ENCODE measurements around the gene TBC1D25. TPM values are rescaled to one million over a fixed set of nuclear protein-coding genes. Genes with fewer than 3 reads are reported as not detected.

TBC1D25 gene, protein sequence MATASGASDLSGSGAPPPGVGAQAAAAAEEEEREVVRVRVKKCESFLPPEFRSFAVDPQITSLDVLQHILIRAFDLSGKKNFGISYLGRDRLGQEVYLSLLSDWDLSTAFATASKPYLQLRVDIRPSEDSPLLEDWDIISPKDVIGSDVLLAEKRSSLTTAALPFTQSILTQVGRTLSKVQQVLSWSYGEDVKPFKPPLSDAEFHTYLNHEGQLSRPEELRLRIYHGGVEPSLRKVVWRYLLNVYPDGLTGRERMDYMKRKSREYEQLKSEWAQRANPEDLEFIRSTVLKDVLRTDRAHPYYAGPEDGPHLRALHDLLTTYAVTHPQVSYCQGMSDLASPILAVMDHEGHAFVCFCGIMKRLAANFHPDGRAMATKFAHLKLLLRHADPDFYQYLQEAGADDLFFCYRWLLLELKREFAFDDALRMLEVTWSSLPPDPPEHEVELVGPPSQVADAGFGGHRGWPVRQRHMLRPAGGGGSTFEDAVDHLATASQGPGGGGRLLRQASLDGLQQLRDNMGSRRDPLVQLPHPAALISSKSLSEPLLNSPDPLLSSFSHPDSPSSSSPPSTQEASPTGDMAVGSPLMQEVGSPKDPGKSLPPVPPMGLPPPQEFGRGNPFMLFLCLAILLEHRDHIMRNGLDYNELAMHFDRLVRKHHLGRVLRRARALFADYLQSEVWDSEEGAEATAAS
- total RNA-seq (10 to 100 TPM; 10.5 to 18.4 (median 16.9) TPM), polyA plus RNA-seq (10 to 100 TPM in 1 of 3 donors, 1 to 10 TPM in 2; 9.3 to 12.1 (median 9.4) TPM)
- long read RNA-seq, donor 1, full-length matches to known transcripts: 4 of 10 reads
- long read RNA-seq, donor 1, partial matches to known transcripts: 6 of 10 reads
- long read RNA-seq, donor 1, other reads (novel, unspliced or antisense): 0 of 10 reads
- long read RNA-seq, donor 2, full-length matches to known transcripts: 23 of 38 reads
- long read RNA-seq, donor 2, partial matches to known transcripts: 2 of 38 reads
- long read RNA-seq, donor 2, other reads (novel, unspliced or antisense): 13 of 38 reads

DNA sequence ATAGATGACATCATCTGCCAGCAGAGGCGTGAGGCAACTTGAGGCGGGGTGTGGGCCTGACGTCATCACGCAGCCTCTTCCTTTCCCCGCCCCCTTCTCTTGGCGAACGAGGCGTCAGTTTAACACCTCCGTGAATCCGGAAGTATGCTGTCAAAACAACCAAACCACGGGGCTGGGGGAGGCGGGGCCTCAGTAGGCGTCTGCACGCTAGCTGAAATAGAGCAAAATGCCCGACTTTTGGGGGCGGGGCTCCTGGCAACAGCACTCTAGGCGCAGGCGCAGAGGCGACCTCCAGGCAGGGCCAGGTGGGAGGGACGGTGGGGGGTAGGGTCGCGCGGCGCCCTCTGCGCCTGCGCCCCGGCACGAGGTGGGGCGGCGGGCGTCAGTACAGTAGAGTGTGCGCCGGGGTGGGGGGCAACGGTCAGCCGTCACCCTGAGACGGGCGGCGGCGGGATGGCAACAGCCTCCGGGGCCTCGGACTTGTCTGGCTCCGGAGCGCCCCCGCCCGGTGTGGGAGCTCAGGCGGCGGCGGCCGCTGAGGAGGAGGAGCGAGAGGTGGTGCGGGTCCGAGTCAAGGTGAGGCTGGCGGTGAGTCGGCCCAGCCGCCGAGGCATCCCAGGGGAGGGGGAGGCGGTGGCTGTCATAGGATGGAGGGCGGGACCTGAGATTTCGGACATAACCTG, at the start of gene TBC1D25:
Gene TBC1D25, plus strand, starts transcription at position 370 of the 683 bp plus-strand sequence. Its CDS starts 84 bp downstream, at position 454.
- intact Hi-C loops (cut with DNase I): no loop called here
- H3K4me3 ChIP-seq: peak within 1 kb of the TSS; percentile 82
- 0 to 43% (median 1%) methylated on average over 18 to 59 of the region's 59 CpGs for WGBS, 3 donors
- TF ChIP-seq CTCF (IDR thresholded peaks at IDR 0.05): peak; percentile 29
- peak; percentile 95 to 98 for DNase-seq
- peak; percentile 93 to 96 (median 94) for ATAC-seq
- no peaks in the 10 kb centered on the region for H3K9me3 ChIP-seq
- H3K4me1 ChIP-seq: no peaks in the 10 kb centered on the region
- H3K27me3 ChIP-seq (ENCODE audit: insufficient read depth in 3 of 3, low read length in 2 of 3): no peaks in the 10 kb centered on the region
- peaks cover 0 to 25% of the 10 kb centered on the region in 2 donors for H3K36me3 ChIP-seq (ENCODE audit: insufficient read depth in 1 of 2, low read depth in 1 of 2)
- peak within 1 kb of the TSS; percentile 89 for H3K27ac ChIP-seq

DNA sequence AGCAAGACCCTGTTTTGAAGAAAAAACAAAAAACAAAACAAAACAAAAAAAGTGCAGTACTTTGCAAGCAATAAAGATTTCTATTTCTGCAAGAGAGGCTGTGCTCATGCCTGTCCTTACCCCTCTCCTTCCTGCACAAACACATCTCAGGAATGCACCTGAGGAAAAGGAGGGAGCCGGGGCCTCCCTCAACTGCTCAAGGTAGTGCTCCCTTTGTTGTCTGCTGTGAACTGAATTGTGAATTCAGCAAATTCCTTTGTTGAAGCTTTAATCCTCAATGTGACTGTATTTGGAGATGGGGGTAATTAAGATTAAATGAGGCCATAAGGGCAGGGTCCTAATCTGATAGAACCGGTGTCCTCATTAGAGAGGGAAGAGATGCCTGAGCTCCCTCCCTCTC, 49.6 kb upstream of the TBC1D25 start:
- Histone ChIP-seq H3K4me3 (no peak overlapping the region), H3K9me3 (no peaks in the 10 kb centered on the region), H3K27ac (no peak overlapping the region), H3K4me1 (no peaks in the 10 kb centered on the region), H3K27me3 (ENCODE audit: insufficient read depth in 3 of 3, low read length in 2 of 3) (peaks cover 0 to 7% (median 0%) of the 10 kb centered on the region in 3 donors), H3K36me3 (ENCODE audit: insufficient read depth in 1 of 2, low read depth in 1 of 2) (no peaks in the 10 kb centered on the region)
- intact Hi-C loops (cut with DNase I): no loop called here
- 86 to 90% (median 89%) methylated on average over 2 of the region's 2 CpGs for WGBS, 3 donors
- DNase-seq (no peak), ATAC-seq (no peak)
- TF ChIP-seq CTCF (IDR thresholded peaks at IDR 0.05): no peak

DNA sequence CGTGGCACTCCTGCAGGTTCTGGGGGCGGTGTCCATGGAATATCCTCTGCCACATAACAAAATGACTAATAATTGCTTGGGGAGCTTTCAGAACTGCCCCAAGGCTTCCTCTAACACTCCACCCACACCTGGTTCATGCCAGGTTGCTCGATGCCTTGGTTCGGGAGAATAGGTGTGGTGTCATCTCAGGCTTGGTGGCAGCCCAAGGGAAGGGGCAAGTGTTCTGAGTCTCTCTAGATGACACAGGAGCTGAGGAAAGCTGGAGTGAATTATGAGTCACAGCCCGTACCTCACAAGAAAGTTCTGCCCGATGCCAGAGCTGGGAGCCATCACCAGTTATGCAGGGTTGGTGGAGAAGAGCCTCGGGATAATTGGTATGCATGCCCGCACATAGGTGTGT, 48.9 kb upstream of the TBC1D25 start:
- peaks cover 0 to 7% (median 0%) of the 10 kb centered on the region in 3 donors for H3K27me3 ChIP-seq (ENCODE audit: insufficient read depth in 3 of 3, low read length in 2 of 3)
- DNase-seq (no peak), ATAC-seq (no peak)
- 73 to 84% (median 78%) methylated on average over 8 of the region's 8 CpGs for WGBS, 3 donors
- H3K4me1 ChIP-seq: no peaks in the 10 kb centered on the region
- H3K4me3 ChIP-seq: no peak overlapping the region
- no peaks in the 10 kb centered on the region for H3K36me3 ChIP-seq (ENCODE audit: insufficient read depth in 1 of 2, low read depth in 1 of 2)
- no peak for TF ChIP-seq CTCF (IDR thresholded peaks at IDR 0.05)
- H3K27ac ChIP-seq: no peak overlapping the region
- intact Hi-C loops (cut with DNase I): no loop called here
- H3K9me3 ChIP-seq: no peaks in the 10 kb centered on the region

DNA sequence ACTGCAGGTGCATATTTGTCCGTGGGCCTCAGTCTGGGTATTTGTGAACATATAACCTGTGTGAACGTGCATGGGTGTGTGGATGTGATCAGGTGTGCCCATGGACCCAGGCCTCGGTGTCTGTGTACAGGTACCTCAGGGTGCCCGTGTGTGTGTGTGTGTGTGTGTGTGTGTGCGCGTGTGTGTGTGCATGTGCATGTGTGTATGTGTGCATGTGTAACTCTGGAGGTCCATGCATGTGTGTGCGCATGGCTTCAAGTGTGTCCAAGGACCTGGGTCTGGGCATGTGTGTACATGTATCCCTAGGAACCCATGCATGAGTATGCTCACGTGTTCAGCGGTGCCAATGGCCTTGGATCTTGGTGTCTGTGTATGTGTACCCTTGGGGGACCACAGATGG, 47.7 kb upstream of the TBC1D25 start:
- ATAC-seq (no peak), DNase-seq (no peak)
- Histone ChIP-seq H3K9me3 (no peaks in the 10 kb centered on the region), H3K27me3 (ENCODE audit: insufficient read depth in 3 of 3, low read length in 2 of 3) (peaks cover 0 to 7% (median 0%) of the 10 kb centered on the region in 3 donors), H3K4me3 (no peak overlapping the region), H3K36me3 (ENCODE audit: insufficient read depth in 1 of 2, low read depth in 1 of 2) (no peaks in the 10 kb centered on the region), H3K27ac (no peak overlapping the region), H3K4me1 (no peaks in the 10 kb centered on the region)
- TF ChIP-seq CTCF (IDR thresholded peaks at IDR 0.05): no peak
- intact Hi-C loops (cut with DNase I): no loop called here
- 87 to 94% (median 93%) methylated on average over 7 to 9 of the region's 9 CpGs for WGBS, 3 donors

Measured in psoas muscle (tissue), 8 donors.